ENCODE measurements around the gene REEP1. TPM values are rescaled to one million over a fixed set of nuclear protein-coding genes. Genes with fewer than 3 reads are reported as not detected.

REEP1 gene
- polyA plus RNA-seq, 2 of the 4 experiments (the other 2 are of a cell fraction) = 0.30 to 0.45 TPM

- TF ChIP-seq REST (IDR thresholded peaks at IDR 0.05) = no peak
- no peak for TF ChIP-seq NFE2L2 (conservative IDR thresholded peaks at IDR 0.05; ENCODE audit: low read length)
These were observed 53.0 kb downstream of the REEP1 start (continued) for GRCh38 chr2:86284401-86284841.

- Histone ChIP-seq H3K4me2 (no peak overlapping the region), H3K4me3 (no peak overlapping the region), H3K4me1 (no peaks in the 10 kb centered on the region), H3K9me3 (no peaks in the 10 kb centered on the region), H3K27ac (no peak overlapping the region)
- POLR2A ChIA-PET = no interaction called here
- TF ChIP-seq SREBF2 (IDR thresholded peaks at IDR 0.05) (no peak), RCOR1 (IDR thresholded peaks at IDR 0.05; ENCODE audit: low read depth, low read length) (no peak), HES2 (IDR thresholded peaks at IDR 0.05) (no peak), RARB (CRISPR knock-in tag; IDR thresholded peaks at IDR 0.05) (no peak), TP53 (CRISPR knock-in tag; IDR thresholded peaks at IDR 0.05) (no peak), HEYL (CRISPR knock-in tag; IDR thresholded peaks at IDR 0.05) (no peak), FOSL2 (IDR thresholded peaks at IDR 0.05) (no peak), FOSL2 (CRISPR knock-in tag; IDR thresholded peaks at IDR 0.05) (no peak), CBX2 (IDR thresholded peaks at IDR 0.05; ENCODE audit: borderline replicate concordance, low read depth) (no peak), ZSCAN20 (CRISPR knock-in tag; IDR thresholded peaks at IDR 0.05) (no peak), CHD2 (IDR thresholded peaks at IDR 0.05; ENCODE audit: low read length, partially characterized antibody) (no peak), MAZ (IDR thresholded peaks at IDR 0.05; ENCODE audit: borderline replicate concordance, low read depth, low read length) (no peak), NFE2L2 (conservative IDR thresholded peaks at IDR 0.05; ENCODE audit: low read length) (no peak)
- ATAC-seq (no peak; a peak in 2 of 6 replicates), FAIRE-seq (no peak), DNase-seq (ENCODE audit: low read depth in 1 of 2, low spot score in 1 of 2) (no peak)
- WGBS (ENCODE audit: missing lambda C conversion rate) = 69% methylated on average over 5 of the region's 5 CpGs
- CTCF ChIA-PET = interaction anchor here (1.0 to 1.9 kb wide), 5 partner anchors 11 to 89 kb away, joined by 3 to 6 read pairs (median 4); no protein-coding TSS in a partner anchor
These were observed 53.9 kb downstream of the REEP1 start for GRCh38 chr2:86283411-86284030.

GRCh38 chr2:86281066-86281700 is 56.2 kb downstream of the REEP1 start:
- H3K4me1 ChIP-seq = no peaks in the 10 kb centered on the region
- 60% methylated on average over 14 of the region's 14 CpGs for WGBS (ENCODE audit: missing lambda C conversion rate)
- POLR2A ChIA-PET = no interaction called here
- ATAC-seq (no peak), DNase-seq (ENCODE audit: low read depth in 1 of 2, low spot score in 1 of 2) (no peak), FAIRE-seq (no peak)
- H3K27ac ChIP-seq = no peak overlapping the region
- TF ChIP-seq EHMT2 (IDR thresholded peaks at IDR 0.05; ENCODE audit: low read depth) = no peak
- no peak for TF ChIP-seq FOXS1 (CRISPR knock-in tag; IDR thresholded peaks at IDR 0.05)
- no peak for TF ChIP-seq USF2 (IDR thresholded peaks at IDR 0.05)
- TF ChIP-seq HEYL (CRISPR knock-in tag; IDR thresholded peaks at IDR 0.05) = no peak
- TF ChIP-seq MAZ (IDR thresholded peaks at IDR 0.05; ENCODE audit: borderline replicate concordance, low read depth, low read length) = no peak
- no peak for TF ChIP-seq RARB (CRISPR knock-in tag; IDR thresholded peaks at IDR 0.05)
- H3K4me2 ChIP-seq = no peak overlapping the region
- H3K4me3 ChIP-seq = no peak overlapping the region
- H3K9me3 ChIP-seq = no peaks in the 10 kb centered on the region
- CTCF ChIA-PET = interaction anchor here (2.3 kb wide), 1 partner anchor 18 kb away, joined by 5 read pairs; no protein-coding TSS in a partner anchor
